ENCODE results near the gene GAS2L1. TPM values are rescaled to one million over a fixed set of nuclear protein-coding genes. Genes with fewer than 3 reads are reported as not detected.

The GAS2L1 gene
- polyA plus RNA-seq: 10 to 100 TPM in 3 of 4 donors, 1 to 10 TPM in 1; 3.9 to 49.0 (median 29.0) TPM
- long read RNA-seq, donor 1, partial matches to known transcripts: 0 of 1 reads
- long read RNA-seq, donor 1, other reads (novel, unspliced or antisense): 0 of 1 reads
- long read RNA-seq, donor 2, partial matches to known transcripts: 0 of 1 reads
- long read RNA-seq, donor 2, other reads (novel, unspliced or antisense): 0 of 1 reads
- long read RNA-seq, donor 3, partial matches to known transcripts: 0 of 5 reads
- long read RNA-seq, donor 3, other reads (novel, unspliced or antisense): 0 of 5 reads
- long read RNA-seq, donor 4: 0 reads
- long read RNA-seq, donor 5, partial matches to known transcripts: 0 of 1 reads
- long read RNA-seq, donor 5, other reads (novel, unspliced or antisense): 0 of 1 reads
- long read RNA-seq, donor 6: 0 reads
- long read RNA-seq, donor 7, partial matches to known transcripts: 5 of 12 reads
- long read RNA-seq, donor 7, other reads (novel, unspliced or antisense): 0 of 12 reads
- long read RNA-seq, donor 8: 0 reads
- long read RNA-seq, donor 9: 0 reads
- long read RNA-seq, donor 10: 0 reads

DNA sequence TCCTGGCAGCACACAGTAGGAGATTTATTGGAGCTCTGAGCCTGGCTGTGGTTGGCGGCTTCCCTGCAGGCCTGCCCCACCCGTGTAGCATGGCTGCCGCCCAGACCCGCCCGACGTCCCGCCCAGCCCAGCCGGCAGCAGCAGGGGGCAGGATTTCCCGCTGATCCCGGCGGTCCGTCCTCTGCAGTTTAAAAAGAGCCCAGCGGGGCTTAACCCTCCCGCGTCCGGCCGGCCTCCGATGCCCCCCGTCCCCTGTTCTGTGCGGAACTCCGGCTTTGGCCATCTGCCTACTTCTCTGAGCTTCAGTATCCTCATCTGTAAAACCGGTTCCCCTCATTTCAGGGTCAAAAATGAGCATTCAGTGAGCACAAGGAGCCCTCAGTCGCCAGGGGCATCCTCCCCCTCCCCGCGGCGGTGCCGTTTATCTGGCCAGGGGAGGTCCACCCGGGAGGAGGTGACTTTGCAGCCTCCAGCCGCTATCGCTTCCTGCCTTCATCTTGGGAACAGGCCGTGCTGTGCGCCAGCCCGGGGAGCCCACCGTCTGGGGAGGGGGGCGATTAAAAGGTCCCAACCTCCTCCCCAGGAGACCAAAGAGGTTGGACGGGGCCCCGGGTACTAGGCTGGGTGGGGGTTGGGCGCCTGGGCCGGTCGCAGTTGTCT is at the start of gene GAS2L1:
GAS2L1 (plus strand) TSS at position 476 of the 660 bp plus-strand sequence. CDS start 1,456 bp downstream, outside the sequence.
- Histone ChIP-seq H3K36me3 (ENCODE audit: control insufficient read depth in 3 of 3, insufficient read depth in 2 of 3, low read depth in 1 of 3, low read length in 3 of 3) (peaks cover 0 to 26% (median 0%) of the 10 kb centered on the region in 3 donors), H3K9me3 (ENCODE audit: control insufficient read depth in 2 of 2, insufficient read depth in 1 of 2, low read depth in 1 of 2, low read length in 1 of 2) (no peaks in the 10 kb centered on the region), H3K4me3 (ENCODE audit: low read depth in 1 of 3, low read length in 3 of 3) (peak within 1 kb of the TSS; percentile 65 to 78 (median 77)), H3K4me1 (ENCODE audit: control insufficient read depth in 3 of 3, insufficient read depth in 2 of 3, low read depth in 1 of 3, low read length in 2 of 3) (peaks cover 12 to 53% (median 14%) of the 10 kb centered on the region in 3 donors), H3K27me3 (ENCODE audit: control insufficient read depth in 3 of 3, insufficient read depth in 3 of 3, low read length in 3 of 3) (no peaks in the 10 kb centered on the region), H3K27ac (ENCODE audit: low read depth in 1 of 3, low read length in 2 of 3) (peak within 1 kb of the TSS; percentile 47 to 72 (median 72))
- WGBS, 3 donors: 0 to 1% (median 1%) methylated on average over 34 to 40 of the region's 40 CpGs
- FAIRE-seq: no peak
- peak; percentile 81 to 86 for DNase-seq

DNA sequence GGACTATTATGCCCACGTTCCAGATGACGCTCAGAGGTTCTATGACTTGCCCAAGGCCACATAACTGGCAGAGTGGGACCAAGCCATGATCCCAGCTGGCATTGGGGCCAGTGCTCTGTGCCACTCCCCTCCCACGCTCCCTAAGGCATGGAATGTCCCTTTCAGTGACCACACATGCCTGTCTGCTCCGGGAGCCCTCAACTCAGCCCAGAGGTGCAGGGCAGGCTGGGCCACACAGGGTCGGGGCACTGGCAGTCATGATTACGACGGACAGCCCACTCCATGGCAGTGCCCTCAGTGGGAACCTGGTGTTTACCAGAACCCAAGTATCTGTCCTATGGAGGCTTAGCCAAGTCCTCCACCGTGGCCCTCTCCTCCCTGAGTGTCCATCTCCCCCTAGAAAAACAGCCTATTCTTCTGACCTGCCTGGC is 48.7 kb upstream of the GAS2L1 start:
- Histone ChIP-seq H3K27ac (ENCODE audit: low read depth in 1 of 3, low read length in 2 of 3) (no peak overlapping the region), H3K27me3 (ENCODE audit: control insufficient read depth in 3 of 3, insufficient read depth in 3 of 3, low read length in 3 of 3) (no peaks in the 10 kb centered on the region), H3K4me3 (ENCODE audit: low read depth in 1 of 3, low read length in 3 of 3) (no peak overlapping the region), H3K36me3 (ENCODE audit: control insufficient read depth in 3 of 3, insufficient read depth in 2 of 3, low read depth in 1 of 3, low read length in 3 of 3) (peaks cover 0 to 88% (median 0%) of the 10 kb centered on the region in 3 donors), H3K4me1 (ENCODE audit: control insufficient read depth in 3 of 3, insufficient read depth in 2 of 3, low read depth in 1 of 3, low read length in 2 of 3) (no peaks in the 10 kb centered on the region), H3K9me3 (ENCODE audit: control insufficient read depth in 2 of 2, insufficient read depth in 1 of 2, low read depth in 1 of 2, low read length in 1 of 2) (no peaks in the 10 kb centered on the region)
- 75 to 85% (median 80%) methylated on average over 8 of the region's 8 CpGs for WGBS, 3 donors
- DNase-seq (no peak), FAIRE-seq (no peak)

DNA sequence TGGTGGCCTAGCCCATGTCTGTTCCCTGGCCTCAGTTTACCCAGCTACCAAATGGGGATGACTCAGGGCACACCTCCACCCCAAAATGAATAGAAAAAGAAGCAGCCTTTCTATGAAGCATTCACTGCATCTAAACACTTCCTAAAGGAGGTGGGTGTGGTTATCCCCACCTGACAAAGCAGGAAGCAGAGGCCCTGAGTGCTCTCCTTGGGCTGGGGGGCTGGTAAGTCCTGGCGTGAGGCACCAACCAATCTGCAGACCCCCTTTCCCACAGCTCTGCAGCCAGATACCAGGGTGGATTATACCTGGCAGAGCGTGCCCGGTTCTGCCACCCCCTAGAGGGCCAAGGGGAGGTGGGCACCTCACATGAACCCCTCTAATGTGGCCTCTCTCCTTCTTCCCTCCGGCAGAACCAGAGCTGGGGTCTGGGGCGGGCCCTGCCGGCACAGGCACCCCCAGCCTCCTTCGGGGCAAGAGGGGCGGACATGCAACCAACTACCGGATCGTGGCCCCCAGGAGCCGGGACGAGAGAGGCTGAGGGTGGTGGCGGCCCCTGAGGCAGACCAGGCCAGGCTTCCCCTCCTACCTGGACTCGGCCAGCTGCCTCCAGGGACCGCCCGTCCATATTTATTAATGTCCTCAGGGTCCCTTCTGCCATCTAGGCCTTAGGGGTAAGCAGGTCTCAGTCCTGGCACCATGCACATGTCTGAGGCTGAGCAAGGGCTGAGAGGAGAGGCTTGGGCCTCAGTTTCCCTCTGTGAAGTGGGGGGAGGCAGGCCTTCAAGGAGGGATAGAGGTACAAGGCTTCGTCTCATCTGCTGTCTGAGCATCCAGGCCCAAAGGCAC is 47.8 kb upstream of the GAS2L1 start:
- Histone ChIP-seq H3K27me3 (ENCODE audit: control insufficient read depth in 3 of 3, insufficient read depth in 3 of 3, low read length in 3 of 3) (no peaks in the 10 kb centered on the region), H3K9me3 (ENCODE audit: control insufficient read depth in 2 of 2, insufficient read depth in 1 of 2, low read depth in 1 of 2, low read length in 1 of 2) (no peaks in the 10 kb centered on the region), H3K27ac (ENCODE audit: low read depth in 1 of 3, low read length in 2 of 3) (no peak overlapping the region), H3K36me3 (ENCODE audit: control insufficient read depth in 3 of 3, insufficient read depth in 2 of 3, low read depth in 1 of 3, low read length in 3 of 3) (peaks cover 0 to 88% (median 0%) of the 10 kb centered on the region in 3 donors), H3K4me3 (ENCODE audit: low read depth in 1 of 3, low read length in 3 of 3) (no peak overlapping the region), H3K4me1 (ENCODE audit: control insufficient read depth in 3 of 3, insufficient read depth in 2 of 3, low read depth in 1 of 3, low read length in 2 of 3) (no peaks in the 10 kb centered on the region)
- FAIRE-seq (no peak), DNase-seq (no peak)
- 91 to 92% (median 92%) methylated on average over 6 to 17 of the region's 17 CpGs for WGBS, 3 donors

DNA sequence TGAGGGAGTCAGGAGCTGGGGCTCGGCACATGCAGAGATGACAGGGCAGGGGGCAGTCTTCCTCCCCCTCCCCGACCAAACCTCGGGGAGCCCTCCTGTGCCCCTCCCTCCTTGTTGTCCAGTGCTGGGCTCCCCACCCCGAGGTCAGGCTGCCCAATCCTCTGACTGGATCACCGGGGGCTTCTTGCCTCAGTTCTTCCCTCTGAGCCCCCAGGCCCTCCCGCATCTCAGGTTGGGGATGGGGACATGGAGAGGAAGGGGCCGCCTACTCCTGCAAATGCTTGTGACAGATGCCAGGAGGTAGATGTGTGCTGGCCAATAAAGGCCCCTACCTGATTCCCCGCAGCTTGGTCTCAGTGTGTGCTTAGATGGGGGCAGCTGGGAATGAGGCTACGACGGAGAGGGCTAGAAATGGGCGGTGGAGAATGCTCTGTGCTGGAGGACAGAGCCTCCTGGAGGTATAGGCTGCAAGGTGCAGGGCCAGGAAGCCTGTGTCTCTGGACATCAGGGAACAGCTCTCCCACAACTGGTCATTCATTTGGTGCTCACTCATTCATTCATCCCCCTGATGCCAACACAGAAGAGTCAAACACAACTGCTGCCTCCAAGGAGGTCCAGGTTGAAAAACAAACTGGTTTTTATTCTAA is 47.1 kb upstream of the GAS2L1 start:
- no peak for DNase-seq
- H3K9me3 ChIP-seq (ENCODE audit: control insufficient read depth in 2 of 2, insufficient read depth in 1 of 2, low read depth in 1 of 2, low read length in 1 of 2): no peaks in the 10 kb centered on the region
- no peak overlapping the region for H3K4me3 ChIP-seq (ENCODE audit: low read depth in 1 of 3, low read length in 3 of 3)
- FAIRE-seq: no peak
- H3K27me3 ChIP-seq (ENCODE audit: control insufficient read depth in 3 of 3, insufficient read depth in 3 of 3, low read length in 3 of 3): no peaks in the 10 kb centered on the region
- 76 to 85% (median 77%) methylated on average over 9 to 11 of the region's 11 CpGs for WGBS, 3 donors
- H3K36me3 ChIP-seq (ENCODE audit: control insufficient read depth in 3 of 3, insufficient read depth in 2 of 3, low read depth in 1 of 3, low read length in 3 of 3): peaks cover 0 to 88% (median 0%) of the 10 kb centered on the region in 3 donors
- H3K27ac ChIP-seq (ENCODE audit: low read depth in 1 of 3, low read length in 2 of 3): no peak overlapping the region
- no peaks in the 10 kb centered on the region for H3K4me1 ChIP-seq (ENCODE audit: control insufficient read depth in 3 of 3, insufficient read depth in 2 of 3, low read depth in 1 of 3, low read length in 2 of 3)

DNA sequence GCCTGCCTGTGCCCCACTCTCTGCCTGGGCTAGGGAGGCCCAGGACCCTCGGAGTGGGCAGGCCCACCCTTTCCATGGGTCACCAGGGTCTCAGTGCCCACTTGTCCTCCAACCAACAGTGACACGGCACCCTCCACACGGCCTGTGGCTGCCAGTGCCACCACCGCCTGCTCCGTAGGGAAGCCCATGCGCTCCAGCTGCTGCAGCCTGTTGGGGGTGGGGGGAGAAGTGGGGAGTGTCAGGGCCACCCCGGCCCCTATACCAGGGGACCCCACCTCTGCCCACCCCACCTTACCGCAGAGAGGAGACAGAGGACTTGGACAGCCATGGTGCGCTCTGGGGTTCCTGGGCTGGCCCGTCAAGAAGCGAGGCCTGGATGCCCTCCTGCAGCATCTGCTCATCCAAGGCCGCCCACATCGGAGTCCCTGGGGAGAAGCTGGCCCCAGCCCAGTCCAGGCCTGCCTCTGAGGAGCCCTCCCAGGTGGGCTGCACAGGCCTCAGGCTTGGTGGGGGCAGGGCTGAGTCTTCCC is 46.4 kb upstream of the GAS2L1 start:
- Histone ChIP-seq H3K27ac (ENCODE audit: low read depth in 1 of 3, low read length in 2 of 3) (no peak overlapping the region), H3K4me3 (ENCODE audit: low read depth in 1 of 3, low read length in 3 of 3) (no peak overlapping the region), H3K4me1 (ENCODE audit: control insufficient read depth in 3 of 3, insufficient read depth in 2 of 3, low read depth in 1 of 3, low read length in 2 of 3) (no peaks in the 10 kb centered on the region), H3K27me3 (ENCODE audit: control insufficient read depth in 3 of 3, insufficient read depth in 3 of 3, low read length in 3 of 3) (no peaks in the 10 kb centered on the region), H3K36me3 (ENCODE audit: control insufficient read depth in 3 of 3, insufficient read depth in 2 of 3, low read depth in 1 of 3, low read length in 3 of 3) (peaks cover 0 to 85% (median 0%) of the 10 kb centered on the region in 3 donors), H3K9me3 (ENCODE audit: control insufficient read depth in 2 of 2, insufficient read depth in 1 of 2, low read depth in 1 of 2, low read length in 1 of 2) (no peaks in the 10 kb centered on the region)
- 88 to 93% (median 91%) methylated on average over 13 of the region's 13 CpGs for WGBS, 3 donors
- no peak for DNase-seq
- FAIRE-seq: no peak

DNA sequence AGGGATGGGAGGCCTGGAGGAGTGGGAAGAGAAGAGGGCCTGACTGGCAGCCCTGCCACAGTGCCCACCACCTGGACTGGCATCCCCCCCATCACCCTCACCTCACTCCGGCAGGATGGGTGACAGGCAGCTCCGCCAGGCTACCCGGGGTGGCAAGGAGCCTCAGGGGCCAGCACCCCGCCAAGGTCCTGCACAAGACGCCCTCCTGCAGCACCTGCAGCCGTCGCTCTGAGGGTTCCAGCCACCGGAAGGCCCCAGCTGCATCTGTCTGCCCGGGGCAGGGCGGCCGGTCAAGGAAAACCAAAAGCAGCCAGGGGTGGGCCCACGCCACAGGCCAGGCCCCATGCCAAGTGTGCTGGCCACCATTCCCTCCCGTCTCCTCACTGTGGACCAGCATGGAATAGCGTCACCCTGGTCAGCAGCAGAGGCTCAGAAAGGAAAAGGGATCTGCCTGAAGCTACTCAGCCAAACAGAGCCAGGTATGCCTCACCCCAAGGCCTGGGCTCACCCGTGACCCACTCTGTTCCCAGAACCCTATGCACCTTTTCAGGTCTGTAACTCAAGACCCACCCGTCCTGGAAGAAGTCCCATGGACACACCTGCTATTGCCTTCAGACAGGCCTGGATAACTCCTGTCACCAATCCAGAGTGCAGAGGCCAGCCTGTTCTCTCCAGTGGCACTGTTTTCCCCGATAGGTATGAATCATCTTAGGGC is 45.7 kb upstream of the GAS2L1 start:
- DNase-seq: peak in 1 of 2 donors; percentile 37
- Histone ChIP-seq H3K4me1 (ENCODE audit: control insufficient read depth in 3 of 3, insufficient read depth in 2 of 3, low read depth in 1 of 3, low read length in 2 of 3) (no peaks in the 10 kb centered on the region), H3K27ac (ENCODE audit: low read depth in 1 of 3, low read length in 2 of 3) (no peak overlapping the region), H3K27me3 (ENCODE audit: control insufficient read depth in 3 of 3, insufficient read depth in 3 of 3, low read length in 3 of 3) (no peaks in the 10 kb centered on the region), H3K4me3 (ENCODE audit: low read depth in 1 of 3, low read length in 3 of 3) (no peak overlapping the region), H3K36me3 (ENCODE audit: control insufficient read depth in 3 of 3, insufficient read depth in 2 of 3, low read depth in 1 of 3, low read length in 3 of 3) (peaks cover 0 to 85% (median 3%) of the 10 kb centered on the region in 3 donors), H3K9me3 (ENCODE audit: control insufficient read depth in 2 of 2, insufficient read depth in 1 of 2, low read depth in 1 of 2, low read length in 1 of 2) (no peaks in the 10 kb centered on the region)
- no peak for FAIRE-seq
- 73 to 83% (median 75%) methylated on average over 13 to 17 of the region's 17 CpGs for WGBS, 3 donors

DNA sequence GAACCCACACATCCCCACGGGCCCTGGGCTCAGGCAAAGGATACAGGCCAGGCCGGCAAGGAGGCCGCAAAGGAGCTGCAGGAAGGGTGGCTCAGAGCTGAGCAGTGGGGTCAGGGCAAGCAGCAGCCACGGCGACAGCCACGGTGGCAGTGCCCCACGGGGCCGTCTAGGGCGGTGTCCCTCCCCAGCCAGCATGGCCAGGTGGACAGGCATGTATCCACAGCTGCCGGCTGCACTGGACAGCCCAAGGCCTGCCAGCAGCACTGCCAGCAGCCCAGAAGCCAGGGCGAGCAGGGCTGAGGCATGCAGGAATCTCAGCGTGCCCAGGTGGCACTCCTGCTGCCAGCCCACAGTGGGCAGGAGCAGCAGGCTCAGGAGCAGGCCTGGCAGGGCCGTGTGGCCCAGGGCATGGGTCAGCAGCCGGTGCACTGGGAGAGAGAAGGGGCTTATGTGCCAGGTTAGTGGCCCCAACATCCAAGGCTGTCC is 42.6 kb upstream of the GAS2L1 start:
- H3K27ac ChIP-seq (ENCODE audit: low read depth in 1 of 3, low read length in 2 of 3): no peak overlapping the region

More for the DNA sequence above, 42.6 kb upstream of the GAS2L1 start:
- DNase-seq: no peak
- WGBS, 3 donors: 83 to 86% (median 84%) methylated on average over 11 to 14 of the region's 14 CpGs
- H3K27me3 ChIP-seq (ENCODE audit: control insufficient read depth in 3 of 3, insufficient read depth in 3 of 3, low read length in 3 of 3): no peaks in the 10 kb centered on the region
- peaks cover 0 to 62% (median 3%) of the 10 kb centered on the region in 3 donors for H3K36me3 ChIP-seq (ENCODE audit: control insufficient read depth in 3 of 3, insufficient read depth in 2 of 3, low read depth in 1 of 3, low read length in 3 of 3)
- no peak for FAIRE-seq
- H3K9me3 ChIP-seq (ENCODE audit: control insufficient read depth in 2 of 2, insufficient read depth in 1 of 2, low read depth in 1 of 2, low read length in 1 of 2): no peaks in the 10 kb centered on the region
- no peak overlapping the region for H3K4me3 ChIP-seq (ENCODE audit: low read depth in 1 of 3, low read length in 3 of 3)
- H3K4me1 ChIP-seq (ENCODE audit: control insufficient read depth in 3 of 3, insufficient read depth in 2 of 3, low read depth in 1 of 3, low read length in 2 of 3): peaks cover 2 to 10% (median 3%) of the 10 kb centered on the region in 3 donors
